GM19467 (cell line): Measurements from ENCODE around the gene PAK1.
"Not testable (repeated sequence)": the region's sequence is repeated elsewhere in the genome, so short reads cannot be mapped to it uniquely, and the experiment has no call there.

Experiments used
- ATAC-seq: cut with Tn5 transposase; IDR thresholded peaks from one replicate; pipeline ENCODE4 v1.9.1; 2021; ENCODE audit warnings: mild to moderate bottlenecking, moderate library complexity; ENCODE audit not compliant: unreplicated experiment

Gene PAK1

DNA sequence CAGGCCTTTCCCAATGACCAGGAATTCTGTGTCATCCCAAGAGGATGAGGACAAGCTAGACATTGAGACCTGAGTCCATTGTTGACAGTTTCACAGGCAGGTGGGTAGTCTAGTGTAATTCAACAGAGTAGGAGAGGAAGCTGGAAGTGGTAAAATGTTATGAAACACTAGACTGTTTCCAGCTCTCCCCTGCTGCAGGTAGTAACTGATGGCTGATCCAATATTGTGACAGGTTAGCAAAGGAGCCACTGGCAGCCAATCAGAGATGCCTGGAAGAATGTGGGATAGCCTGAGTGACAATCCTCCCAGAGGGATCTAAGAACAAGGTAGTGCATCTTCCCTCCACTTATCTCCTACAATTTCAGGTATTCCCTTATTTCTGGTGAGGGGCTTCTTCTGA, 161.8 kb downstream of the PAK1 start:
- ATAC-seq: no peak

DNA sequence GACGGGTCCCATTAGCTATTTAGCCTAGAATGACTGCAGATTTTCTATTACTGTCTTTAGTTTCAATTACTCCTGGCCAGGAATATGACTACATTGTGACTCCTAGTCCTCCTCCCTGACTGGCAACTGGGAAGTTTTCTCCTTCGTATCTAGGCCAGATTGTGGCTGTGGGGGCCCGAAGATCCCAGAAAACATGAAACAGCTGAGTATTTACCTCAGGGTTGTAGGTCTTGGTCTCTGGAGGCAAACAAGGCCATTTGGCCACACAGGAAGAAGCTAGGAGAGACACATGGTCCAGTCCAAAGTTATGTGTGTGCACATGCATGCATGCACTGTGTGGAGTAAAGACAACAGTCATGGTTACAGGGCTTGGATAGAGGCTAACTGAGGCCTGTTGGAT, 162.2 kb downstream of the PAK1 start:
- ATAC-seq: no peak

DNA sequence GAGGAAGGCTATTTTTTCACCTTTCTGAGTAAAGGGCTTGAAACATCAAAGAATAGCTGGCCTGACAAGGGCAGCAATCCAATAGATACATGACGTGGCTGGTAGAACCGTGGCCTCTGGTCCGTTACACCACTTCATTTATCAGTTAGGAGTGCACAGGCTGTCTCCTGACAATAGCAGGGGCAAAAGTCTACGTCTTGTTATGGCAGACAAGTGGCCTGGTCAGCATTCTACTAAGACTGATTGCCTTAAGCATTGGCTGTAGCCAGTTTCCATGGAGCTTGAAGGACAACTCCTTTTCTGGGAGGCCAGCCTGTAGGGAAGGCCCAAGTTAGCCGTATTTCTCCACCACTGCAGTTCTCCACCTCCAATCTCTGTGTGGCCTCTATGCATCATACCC, 163.2 kb downstream of the PAK1 start:
- no peak for ATAC-seq

DNA sequence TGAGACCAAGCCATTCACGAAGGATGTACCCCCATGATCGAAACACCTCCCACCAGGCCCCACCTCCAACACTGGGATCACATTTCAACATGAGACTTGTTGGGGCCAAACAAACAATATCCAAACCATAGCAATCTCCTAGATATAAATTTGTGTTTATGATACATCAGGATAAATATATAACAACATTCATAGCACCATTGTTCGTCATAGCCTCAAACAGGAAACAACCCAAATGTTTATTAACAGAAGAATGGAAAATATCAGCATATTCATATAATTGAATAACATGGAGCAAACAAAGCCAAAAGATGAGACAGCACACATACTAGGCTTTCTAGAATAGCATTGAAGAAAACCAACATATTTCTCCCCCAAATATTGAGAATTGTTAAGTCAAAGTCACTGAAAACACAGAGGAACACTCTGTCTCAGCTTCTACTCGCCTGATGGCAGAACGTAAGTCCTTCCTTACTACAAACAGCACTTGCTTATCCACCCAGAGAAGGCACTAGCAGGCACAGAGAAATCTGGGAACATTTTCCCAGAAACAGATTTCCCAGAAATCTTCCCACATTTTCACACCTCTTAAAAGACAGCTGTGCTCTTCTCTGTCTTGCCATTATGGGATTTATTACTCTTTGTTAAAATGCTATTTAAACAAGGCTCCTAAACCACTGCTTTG, 164.4 kb downstream of the PAK1 start:
- no peak for ATAC-seq

DNA sequence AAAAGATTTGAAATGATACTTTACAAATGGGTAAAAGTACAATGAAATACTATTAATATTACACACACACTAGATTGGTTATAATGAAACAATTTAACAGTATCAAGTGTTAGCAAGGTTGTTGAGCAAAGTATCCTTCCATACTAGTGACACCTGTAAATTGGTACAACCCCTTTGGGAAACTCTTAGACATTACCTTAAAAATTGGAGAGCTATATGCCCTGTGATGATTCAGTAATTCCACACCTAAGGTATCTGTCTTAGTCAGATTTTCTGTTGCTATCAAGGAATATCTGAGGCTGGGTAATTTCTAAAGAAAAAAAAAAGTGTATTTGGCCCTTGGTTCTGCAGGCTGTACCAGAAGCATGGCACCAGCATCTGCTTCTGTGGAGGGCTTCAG, 165.1 kb downstream of the PAK1 start:
- ATAC-seq: no peak

DNA sequence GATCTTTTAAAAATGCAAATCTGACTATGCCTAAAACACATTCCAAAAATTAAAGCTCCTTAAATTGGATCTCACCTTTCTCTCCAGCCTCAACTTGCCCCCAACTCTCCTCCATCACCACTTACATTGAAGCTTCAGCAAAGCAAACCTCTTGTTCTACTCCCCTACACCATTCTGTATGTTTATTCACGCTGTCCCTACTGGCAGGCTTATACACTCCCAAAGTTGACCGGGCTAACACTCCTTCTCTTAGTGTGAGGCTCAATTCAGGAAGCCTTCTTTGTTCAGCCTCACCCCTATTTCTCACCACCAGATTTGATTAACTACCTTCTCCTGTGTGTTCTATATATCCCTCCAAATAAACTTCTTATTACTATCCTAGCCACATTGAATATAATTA, 170.6 kb downstream of the PAK1 start:
- no peak for ATAC-seq

DNA sequence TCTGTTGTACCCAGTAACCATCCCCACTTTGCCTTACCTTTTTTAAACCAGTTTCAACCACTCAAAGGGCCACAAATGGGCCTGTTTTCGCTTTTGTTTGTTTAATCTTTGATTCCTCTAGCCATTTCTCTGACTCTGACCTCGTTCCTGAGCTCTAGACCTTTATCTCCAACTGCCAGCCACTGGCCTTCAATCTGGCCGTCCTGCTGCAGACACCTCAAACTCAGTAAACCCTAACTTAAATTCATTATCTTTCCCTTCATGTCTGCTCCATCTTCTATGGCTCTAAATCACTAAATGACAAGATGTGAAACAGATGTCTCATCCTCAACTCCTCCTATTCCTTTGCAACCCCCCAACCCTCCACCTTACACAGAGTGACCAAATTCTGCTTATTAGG, 171.1 kb downstream of the PAK1 start:
- ATAC-seq: no peak

DNA sequence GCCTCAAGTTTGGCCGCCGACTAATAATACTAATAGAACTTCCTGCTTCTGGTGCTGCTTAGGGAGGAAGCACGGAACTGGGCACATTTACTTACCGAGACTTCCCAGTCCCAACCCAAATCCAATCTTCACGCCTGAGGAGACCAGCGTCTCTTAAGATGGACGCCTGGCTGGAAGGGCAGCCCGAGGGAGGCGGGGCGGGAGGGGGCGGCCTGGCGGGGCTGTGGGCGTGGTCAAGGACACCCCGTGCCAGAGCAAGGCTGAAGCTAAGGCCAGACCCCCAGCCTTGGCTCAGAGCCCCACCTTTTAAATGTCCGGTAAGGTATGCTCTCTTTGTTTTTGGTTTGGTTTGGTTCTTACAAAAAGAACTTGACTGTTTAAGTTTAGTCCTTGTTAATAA, 172.4 kb downstream of the PAK1 start, which contains the start of gene GDPD4:
TSS of gene GDPD4 (minus strand) at position 177 of the 400 bp plus-strand sequence. CDS start 16,549 bp downstream, outside the sequence.
- no peak for ATAC-seq

DNA sequence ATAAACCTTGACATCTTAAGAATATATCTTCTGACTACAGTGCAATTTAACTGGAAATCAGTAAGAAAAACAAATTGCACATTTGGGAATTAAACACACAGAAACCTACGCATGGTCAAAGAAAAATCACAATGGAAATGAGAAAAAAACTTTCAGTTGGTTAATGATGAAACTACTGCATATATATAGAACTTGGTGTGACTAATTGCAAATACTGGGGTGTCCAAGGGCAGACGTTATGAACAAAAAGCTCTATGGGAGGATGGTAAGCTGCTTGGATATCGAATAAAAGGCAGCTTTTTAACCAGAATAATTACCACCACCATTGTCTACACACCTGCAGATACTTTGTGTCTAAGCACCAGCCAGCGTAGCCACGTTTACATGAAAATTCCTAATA, 173.2 kb downstream of the PAK1 start:
- ATAC-seq: no peak

DNA sequence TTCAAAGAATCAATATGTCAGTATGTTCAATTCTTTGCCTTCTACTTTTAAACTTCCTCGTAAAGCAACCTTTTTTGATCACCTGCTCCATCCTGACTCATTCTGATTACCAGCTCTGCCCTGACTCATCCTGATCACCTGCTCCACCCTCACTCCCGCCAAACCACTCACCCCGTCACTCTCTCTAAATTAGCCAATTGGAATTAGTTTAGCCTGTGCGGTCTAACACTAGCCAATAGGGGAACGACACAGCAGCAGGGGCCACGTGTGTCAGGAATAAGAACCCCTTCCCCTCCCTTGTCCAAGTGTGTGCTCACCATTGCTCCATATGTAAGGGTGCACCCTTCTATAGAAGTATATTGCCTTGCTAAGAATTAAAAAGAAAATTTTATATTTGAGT, 173.9 kb downstream of the PAK1 start:
- not testable (repeated sequence) for ATAC-seq

DNA sequence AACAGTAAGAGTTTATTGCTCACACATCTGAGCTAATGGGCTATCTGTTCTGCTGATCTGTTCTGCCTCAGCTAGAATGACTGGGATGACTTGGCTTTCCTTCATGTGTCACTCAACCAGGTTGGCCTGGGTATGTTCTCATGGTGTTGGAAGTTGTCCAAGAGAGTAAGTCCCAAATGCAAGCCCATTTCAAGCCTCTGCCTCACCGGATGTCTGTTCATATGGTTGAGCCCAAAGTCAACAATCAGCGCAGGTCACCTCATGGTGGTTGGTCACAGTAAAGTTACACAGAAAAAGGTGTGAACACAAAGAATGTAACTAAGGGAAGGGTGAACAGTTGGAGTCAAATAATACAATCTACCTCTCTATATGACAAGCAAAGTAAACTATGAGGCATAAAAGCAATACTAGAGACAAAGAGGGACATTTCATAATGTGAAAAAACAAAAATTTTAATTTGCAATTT, 174.3 kb downstream of the PAK1 start:
- no peak for ATAC-seq

DNA sequence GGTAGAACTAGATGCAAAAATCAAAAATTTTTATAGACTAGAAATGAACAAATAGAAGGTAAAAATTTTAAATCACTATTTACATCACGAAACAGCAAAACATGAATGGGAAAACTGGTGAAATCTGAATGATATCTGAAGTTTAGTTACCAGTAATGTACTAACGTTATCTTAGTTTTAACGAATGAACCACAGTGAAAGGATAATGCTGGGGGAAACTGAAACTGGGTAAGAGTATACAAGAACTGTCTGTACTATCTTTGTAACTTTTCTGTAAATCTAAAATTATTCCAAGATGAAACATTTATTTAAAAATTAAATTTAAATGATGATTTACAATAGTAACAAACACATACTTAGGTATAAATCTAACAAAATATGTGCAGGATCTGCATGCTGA, 179.9 kb downstream of the PAK1 start:
- no peak for ATAC-seq

DNA sequence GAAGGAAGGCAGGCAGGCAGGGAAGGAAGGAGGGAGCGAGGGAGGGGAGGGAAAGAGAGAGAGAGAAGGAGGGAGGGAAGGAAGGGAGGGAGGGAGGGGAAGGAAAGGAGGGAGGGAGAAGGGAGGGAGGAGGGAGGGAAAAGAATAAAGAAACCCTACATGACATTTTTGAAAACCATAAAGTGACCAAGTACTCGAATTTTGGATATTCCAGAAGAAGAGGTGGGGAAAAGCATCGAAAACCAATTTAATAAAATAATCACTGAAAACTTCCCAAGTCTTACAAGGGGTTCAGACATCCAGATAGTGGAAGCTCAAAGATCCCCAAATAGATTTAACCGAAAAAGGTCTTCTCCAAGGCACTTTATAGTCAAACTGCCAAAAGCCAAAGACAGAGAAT, 184.2 kb downstream of the PAK1 start:
- ATAC-seq: no peak

DNA sequence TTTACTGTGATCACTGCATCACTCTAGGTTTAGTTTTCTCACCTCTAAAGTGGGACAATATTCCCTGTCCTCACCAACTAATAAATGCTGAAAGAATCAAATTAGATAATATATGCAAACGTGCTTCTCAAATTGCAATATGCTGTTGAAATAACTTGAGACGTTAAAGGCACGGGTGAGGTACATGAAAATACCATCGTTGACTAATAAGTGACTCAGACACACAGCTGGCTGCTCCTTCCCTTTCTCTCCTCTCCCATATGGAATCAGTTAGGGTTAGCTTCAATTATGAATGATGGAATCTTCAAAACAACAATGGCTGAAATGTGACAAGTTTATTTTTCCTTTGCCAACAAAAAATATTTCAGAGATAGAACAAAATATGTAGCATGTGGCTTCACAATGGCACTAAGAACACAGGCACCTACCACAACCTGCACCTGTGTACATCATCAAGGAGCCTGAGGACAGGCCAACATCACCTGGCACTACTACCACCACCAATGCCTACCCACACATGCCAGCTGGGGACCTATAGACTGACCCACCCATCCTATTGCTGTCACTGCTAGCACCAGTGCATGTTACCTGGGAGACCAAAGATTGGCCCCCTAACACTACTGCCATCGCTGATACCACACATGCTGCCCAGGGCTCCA, 186.2 kb downstream of the PAK1 start:
- ATAC-seq: no peak

DNA sequence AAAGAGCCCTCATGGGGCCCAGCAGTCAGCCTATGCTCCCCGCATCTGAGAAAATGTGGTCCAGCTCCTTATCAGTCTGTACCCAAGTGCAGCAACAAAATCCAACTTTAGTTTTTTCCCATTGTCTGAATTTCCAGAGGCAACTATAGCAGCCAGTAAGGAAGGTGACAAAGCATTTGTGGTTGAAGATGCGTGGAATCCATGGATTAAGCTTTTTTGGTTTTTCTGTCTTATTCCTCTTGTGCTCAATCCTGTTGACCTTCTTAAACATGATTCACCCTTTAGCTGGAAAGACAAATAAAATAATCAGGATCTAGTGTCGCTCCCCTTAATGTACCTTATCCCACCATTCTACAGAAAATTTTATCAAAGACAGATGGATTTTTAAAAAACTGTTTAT, 186.8 kb downstream of the PAK1 start:
- no peak for ATAC-seq

DNA sequence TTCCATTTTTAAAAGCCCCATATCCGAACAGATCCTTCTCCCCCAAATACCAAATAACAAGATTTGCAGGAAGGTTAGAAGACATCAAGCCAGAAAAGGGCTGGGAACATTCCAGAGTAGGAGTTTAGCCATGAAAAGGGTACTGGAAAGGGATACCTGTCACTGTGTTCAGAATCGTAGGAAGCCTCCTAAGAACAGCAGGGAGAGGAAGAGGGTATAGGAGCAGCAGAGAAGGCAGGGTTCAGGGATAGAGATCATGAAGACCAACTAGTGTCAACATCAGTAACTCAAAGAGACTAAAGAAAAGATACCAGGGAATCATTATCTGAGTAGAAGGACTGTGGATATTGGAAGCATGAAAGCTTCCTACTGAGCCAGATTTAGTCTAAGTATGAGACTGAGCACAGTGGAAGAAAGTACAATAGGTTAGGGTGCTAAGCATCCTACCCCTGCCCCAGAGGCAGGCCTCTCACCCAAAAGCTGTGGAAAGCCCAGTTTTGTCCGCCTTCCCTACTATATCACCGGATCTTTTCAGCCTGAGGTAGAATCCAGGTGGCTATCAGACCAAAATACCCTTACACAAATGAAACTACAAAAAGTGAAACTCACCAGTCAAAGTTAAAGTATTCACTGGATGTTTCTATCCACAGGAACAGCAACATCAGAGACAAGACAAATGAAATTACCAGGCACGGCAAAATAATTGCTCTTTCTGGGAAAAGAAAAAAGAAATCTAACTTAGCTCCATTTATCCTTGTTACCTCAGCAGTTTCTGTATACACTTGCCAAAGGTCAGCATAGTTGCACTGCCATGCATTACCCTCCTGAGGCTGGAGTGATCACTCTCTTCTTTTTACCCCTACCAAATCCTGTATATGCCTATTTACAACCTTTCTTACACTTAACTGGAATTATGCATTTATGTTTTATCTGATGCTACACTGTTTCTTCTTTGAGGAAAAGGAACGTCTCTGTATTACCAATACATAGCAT, 189.1 kb downstream of the PAK1 start:
- no peak for ATAC-seq

DNA sequence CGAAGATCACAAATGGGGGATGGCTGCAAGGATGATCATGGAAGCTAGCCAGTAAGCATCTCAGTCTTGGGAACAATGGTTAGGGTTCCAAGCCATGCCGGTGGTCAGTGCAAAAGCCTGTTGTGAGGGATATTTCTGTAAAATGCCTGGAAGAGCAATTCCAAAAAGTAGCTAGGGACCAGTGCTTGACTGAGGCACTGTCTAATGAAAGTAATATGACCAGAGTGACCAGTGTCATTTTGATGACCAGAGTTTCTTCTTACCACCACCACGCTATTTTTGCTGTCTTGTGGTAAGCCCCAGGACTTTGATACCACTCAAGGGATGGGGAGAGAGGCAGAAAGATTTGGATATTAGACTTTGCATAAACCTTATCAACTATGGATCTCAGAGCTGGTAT, 190.8 kb downstream of the PAK1 start:
- ATAC-seq: no peak

DNA sequence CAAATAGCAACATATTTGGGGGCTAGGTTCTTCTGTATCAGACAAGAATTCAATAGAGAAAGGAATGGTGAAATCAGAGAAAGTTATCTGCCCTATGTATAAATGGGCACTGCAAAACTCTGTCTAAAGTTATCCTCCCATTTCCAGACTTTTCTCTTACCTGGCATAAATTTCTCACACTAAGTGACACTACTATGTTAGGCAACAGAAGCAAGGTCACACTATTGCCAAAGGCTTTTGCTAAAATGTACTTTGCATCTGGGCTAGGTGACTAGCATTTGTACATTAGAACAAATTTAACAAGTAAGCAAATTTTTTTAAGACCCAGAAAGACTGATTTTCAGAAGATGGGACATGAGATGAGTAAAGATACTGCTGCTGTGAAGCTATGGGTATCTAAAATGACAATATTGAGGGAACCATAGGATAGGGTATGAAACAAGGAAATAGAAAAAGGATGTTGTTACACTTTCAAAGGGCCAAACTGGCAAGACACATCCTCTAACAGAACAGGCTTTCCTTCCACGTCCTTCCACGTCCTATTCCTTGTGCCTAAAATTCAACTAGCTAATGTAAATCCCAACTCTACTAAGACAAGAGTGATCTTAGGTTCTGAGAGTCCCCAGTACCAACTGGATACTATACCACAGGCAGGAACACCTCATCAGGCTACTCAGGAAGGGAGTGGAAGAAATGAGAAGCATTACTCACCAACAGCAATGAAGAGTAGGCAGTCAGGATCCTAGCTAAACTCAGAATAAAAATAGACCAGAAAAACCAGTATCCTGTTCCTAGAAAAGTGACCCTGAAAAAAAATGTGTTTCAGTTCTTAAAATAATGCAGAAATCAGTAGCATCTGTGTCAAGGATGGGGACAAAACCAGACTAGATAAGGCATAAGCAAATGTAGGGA, 195.0 kb downstream of the PAK1 start:
- ATAC-seq: no peak

DNA sequence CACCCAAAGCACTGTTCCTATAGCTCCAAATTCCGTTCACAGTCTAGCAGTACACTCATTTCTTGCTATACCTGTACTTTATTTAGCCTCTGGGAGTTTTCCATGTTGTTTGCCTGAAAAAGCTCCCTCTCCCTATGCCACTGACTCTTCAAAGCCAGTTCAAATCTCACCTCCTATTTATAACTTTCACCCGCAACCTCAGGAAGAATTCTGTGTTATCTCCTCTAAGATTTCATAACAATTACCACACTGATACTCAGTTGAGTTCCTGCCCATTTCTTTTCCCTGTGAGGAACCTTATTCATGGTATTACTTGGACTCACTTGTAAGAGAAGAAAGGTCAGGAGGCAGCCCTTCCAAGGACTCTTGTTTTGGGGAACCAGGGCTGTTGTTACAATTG, 197.6 kb downstream of the PAK1 start:
- ATAC-seq: no peak
